Hematopoietic multipotent progenitor cell treated with erythropoietin and hydrocortisone succinate and interleukin-3 and kit ligand, for 8 days (in vitro differentiated cells): ENCODE data around the gene ZNF627.
"Not testable (repeated sequence)": the region's sequence is repeated elsewhere in the genome, so short reads cannot be mapped to it uniquely, and the experiment has no call there.

Experiments used
- DNase-seq: peaks from one replicate; pipeline ENCODE4 v3.0.0-alpha.2; 2015

The ZNF627 gene

GRCh38 chr19:11597202-11598102, at the start of gene ZNF627:
Gene ZNF627, plus strand, starts transcription at chr19:11597483. Its CDS starts 145 bp downstream, at chr19:11597628.
- peak; percentile 98 for DNase-seq

GRCh38 chr19:11547929-11548700, 49.2 kb upstream of the ZNF627 start:
- DNase-seq, result no peak

- no peak for DNase-seq
Observed at GRCh38 chr19:11549386-11549953, 47.8 kb upstream of the ZNF627 start.

GRCh38 chr19:11550265-11550664, 47.0 kb upstream of the ZNF627 start:
- DNase-seq, result no peak

- no peak for DNase-seq
Observed at GRCh38 chr19:11551603-11552235, 45.6 kb upstream of the ZNF627 start.

- DNase-seq, result no peak
Observed at GRCh38 chr19:11552666-11553372, 44.5 kb upstream of the ZNF627 start.

GRCh38 chr19:11554160-11554559, 43.1 kb upstream of the ZNF627 start:
- DNase-seq, result no peak

GRCh38 chr19:11555246-11555645, 42.0 kb upstream of the ZNF627 start:
- no peak for DNase-seq

GRCh38 chr19:11556634-11557420, 40.5 kb upstream of the ZNF627 start:
- DNase-seq, result no peak

GRCh38 chr19:11558881-11559828, 38.1 kb upstream of the ZNF627 start, which contains the start of gene ELOF1:
Gene ELOF1, minus strand, starts transcription at chr19:11559230. Its CDS starts 4,883 bp downstream, at chr19:11554347.
- DNase-seq, result peak; percentile 99

- peak; percentile 99 for DNase-seq
Observed at GRCh38 chr19:11560404-11561051, 36.8 kb upstream of the ZNF627 start.

- peak; percentile 87 for DNase-seq
Observed at GRCh38 chr19:11563532-11563931, 33.8 kb upstream of the ZNF627 start.

GRCh38 chr19:11564082-11564807, 33.0 kb upstream of the ZNF627 start:
- not testable (repeated sequence) for DNase-seq

GRCh38 chr19:11565649-11565980, 31.7 kb upstream of the ZNF627 start:
- not testable (repeated sequence) for DNase-seq

- DNase-seq, result peak; percentile 39
Observed at GRCh38 chr19:11566164-11566563, 31.1 kb upstream of the ZNF627 start.

GRCh38 chr19:11570039-11570462, 27.2 kb upstream of the ZNF627 start:
- no peak for DNase-seq

- DNase-seq, result not testable (repeated sequence)
Observed at GRCh38 chr19:11573354-11573753, 23.9 kb upstream of the ZNF627 start.

- not testable (repeated sequence) for DNase-seq
Observed at GRCh38 chr19:11573763-11574162, 23.5 kb upstream of the ZNF627 start.

- DNase-seq, result no peak
Observed at GRCh38 chr19:11574689-11575088, 22.6 kb upstream of the ZNF627 start.
